Measurements from ENCODE around the gene MKRN2OS.
"Not testable (repeated sequence)": the region's sequence is repeated elsewhere in the genome, so short reads cannot be mapped to it uniquely, and the experiment has no call there.

MKRN2OS gene

GRCh38 chr3:12560505-12561190, 15.3 kb upstream of the MKRN2OS start:
- DNase-seq = no peak

- no peak for DNase-seq
Observed at GRCh38 chr3:12559520-12559919, 14.2 kb upstream of the MKRN2OS start.

- no peak for DNase-seq
Observed at GRCh38 chr3:12558706-12559105, 13.4 kb upstream of the MKRN2OS start.

GRCh38 chr3:12557473-12558100, 12.3 kb upstream of the MKRN2OS start:
- DNase-seq = no peak

- peak; percentile 93 for DNase-seq
Observed at GRCh38 chr3:12556690-12557472, 11.6 kb upstream of the MKRN2OS start, which contains the start of gene MKRN2. MKRN2 (plus strand) TSS chr3:12557087; CDS start chr3:12557151, 64 bp downstream.

GRCh38 chr3:12556314-12556689, 11.0 kb upstream of the MKRN2OS start:
- DNase-seq = no peak

- DNase-seq = peak; percentile 51
Observed at GRCh38 chr3:12553921-12554391, 8.7 kb upstream of the MKRN2OS start.

- DNase-seq = no peak
Observed at GRCh38 chr3:12549971-12550760, 4.9 kb upstream of the MKRN2OS start.

- no peak for DNase-seq
Observed at GRCh38 chr3:12544652-12545472, 437 bp downstream of the MKRN2OS start.

- not testable (repeated sequence) for DNase-seq
Observed at GRCh38 chr3:12543497-12543896, 1.8 kb downstream of the MKRN2OS start.

GRCh38 chr3:12541625-12542024, 3.7 kb downstream of the MKRN2OS start:
- no peak for DNase-seq

- no peak for DNase-seq
Observed at GRCh38 chr3:12536423-12536822, 8.9 kb downstream of the MKRN2OS start.

GRCh38 chr3:12532182-12532581, 13.1 kb downstream of the MKRN2OS start:
- DNase-seq = no peak

- DNase-seq = no peak
Observed at GRCh38 chr3:12527757-12528143, 17.5 kb downstream of the MKRN2OS start.

GRCh38 chr3:12522721-12523120, 22.6 kb downstream of the MKRN2OS start:
- DNase-seq = no peak

- DNase-seq = no peak
Observed at GRCh38 chr3:12521010-12521409, 24.3 kb downstream of the MKRN2OS start.

GRCh38 chr3:12518261-12519028, 26.9 kb downstream of the MKRN2OS start:
- no peak for DNase-seq

GRCh38 chr3:12516873-12517272, 28.4 kb downstream of the MKRN2OS start:
- no peak for DNase-seq

GRCh38 chr3:12515631-12516030, 29.7 kb downstream of the MKRN2OS start:
- DNase-seq = no peak

GRCh38 chr3:12513694-12514446, 31.4 kb downstream of the MKRN2OS start:
- DNase-seq = no peak
